K562 (cell line): ENCODE data around the gene XRCC2. TPM values are rescaled to one million over a fixed set of nuclear protein-coding genes. Genes with fewer than 3 reads are reported as not detected.

Source experiments
- AFF1 ChIP-seq, 2 experiments: fragments of 450-650 bp; IDR thresholded peaks; 2 replicates each; pipeline ENCODE4 v1.6.1; 2018; ENCODE audit warnings: mild to moderate bottlenecking in 2 of 2, low read depth in 1 of 2; ENCODE audit not compliant: partially characterized antibody in 2 of 2
- ARNT ChIP-seq, 2 experiments: fragments of 450-650 bp; IDR thresholded peaks; 2 replicates each; pipeline ENCODE4 v1.6.1; 2016; ENCODE audit warnings: mild to moderate bottlenecking in 1 of 2
- CXXC5 ChIP-seq: fragments of 250-450 bp; sonication (Bioruptor Pico); IDR thresholded peaks from 2 replicates; pipeline ENCODE4 v1.8.0; 2022; ENCODE audit warnings: inconsistent platforms, mild to moderate bottlenecking, moderate library complexity
- ELF4 ChIP-seq: fragments of 450-650 bp; formaldehyde crosslinking; IDR thresholded peaks from 2 replicates; pipeline ENCODE4 v1.4.0; 2022; ENCODE audit warnings: missing genetic modification characterization
- HMG20A ChIP-seq: fragments of 450-650 bp; formaldehyde crosslinking; conservative IDR thresholded peaks from 2 replicates; pipeline ENCODE4 v1.4.0; 2020; ENCODE audit warnings: mild to moderate bottlenecking, mixed read lengths
- PREB ChIP-seq: sonication (generic); formaldehyde crosslinking; IDR thresholded peaks from 2 replicates; pipeline ENCODE4 v1.8.1; 2023; ENCODE audit warnings: mild to moderate bottlenecking, missing genetic modification reagents
- RBM39 ChIP-seq: fragments of 200-400 bp; formaldehyde crosslinking; optimal IDR thresholded peaks from 2 replicates; pipeline ENCODE3; 2018; ENCODE audit warnings: low read depth, low read length
- SRSF3 ChIP-seq: fragments of 200-400 bp; formaldehyde crosslinking; IDR thresholded peaks from 2 replicates; pipeline ENCODE4 v1.6.1; 2016; ENCODE audit warnings: mild to moderate bottlenecking, low read length, moderate library complexity; ENCODE audit not compliant: insufficient read depth
- TCF7 ChIP-seq: sonication (generic); IDR thresholded peaks from 2 replicates; pipeline ENCODE4 v1.6.1; 2016; ENCODE audit warnings: antibody characterized with exemption, borderline replicate concordance
- ZNF224 ChIP-seq: sonication (generic); formaldehyde crosslinking; IDR thresholded peaks from 2 replicates; pipeline ENCODE4 v1.8.0; 2022; ENCODE audit warnings: mild to moderate bottlenecking, missing genetic modification reagents
- polyA plus RNA-seq, 8 experiments: library from polyadenylated mRNA; depleted of rRNA in 4 of 8; stranded (reverse) in 5 of 8; unstranded in 3 of 8; fragments of >200 nt; fragmentation: Nextera tagmentation in 2 of 8; fragmentation: Illumina TruSeq in 1 of 8; extraction: Ambion mirVana in 2 of 8; extraction: Trizol in 1 of 8; gene quantifications; 2 replicates each; pipeline versions ENCODE4 v1.2.1 to v1.2.3, GENCODE V29; 2011 to 2014; ENCODE audit warnings: inconsistent platforms in 1 of 8, missing spikeins in 1 of 8
- total RNA-seq, 7 experiments: library from RNA; depleted of rRNA in 6 of 7; stranded (reverse); fragments of >200 nt in 6 of 7; fragmentation: Illumina TruSeq in 2 of 7; extraction: Trizol in 2 of 7; gene quantifications; 2 replicates each; pipeline versions ENCODE4 v1.2.1 to v1.2.3, GENCODE V29; 2011 to 2021; ENCODE audit warnings: low replicate concordance in 1 of 7
- TF ChIP-seq, protein P1 (sequence below): fragments of 250-450 bp; sonication (Bioruptor Pico); IDR thresholded peaks from 2 replicates; pipeline ENCODE4 v1.4.0; 2020; ENCODE audit warnings: mild to moderate bottlenecking
- TF ChIP-seq, protein P2 (sequence below): fragments of 250-450 bp; sonication (Bioruptor Pico); IDR thresholded peaks from 2 replicates; pipeline ENCODE4 v1.6.1; 2021; ENCODE audit warnings: mild to moderate bottlenecking
- TF ChIP-seq, protein P3 (sequence below): fragments of 250-450 bp; sonication (Bioruptor Pico); IDR thresholded peaks from 2 replicates; pipeline ENCODE4 v1.8.0; 2021; ENCODE audit warnings: mild to moderate bottlenecking, moderate library complexity
- TF ChIP-seq, protein P4 (sequence below): fragments of 250-450 bp; sonication (Bioruptor Pico); IDR thresholded peaks from 2 replicates; pipeline ENCODE4 v1.4.0; 2020

The XRCC2 gene
- total and polyA plus RNA-seq, 9 of the 15 experiments (the other 6 are each of a cell fraction or from before 2014, with no cell fraction given), result 16.2 to 58.0 (median 39.8) TPM

GRCh38 chr7:152674860-152675758, 832 bp downstream of the XRCC2 start (continued):
- TF ChIP-seq, protein P1, sequence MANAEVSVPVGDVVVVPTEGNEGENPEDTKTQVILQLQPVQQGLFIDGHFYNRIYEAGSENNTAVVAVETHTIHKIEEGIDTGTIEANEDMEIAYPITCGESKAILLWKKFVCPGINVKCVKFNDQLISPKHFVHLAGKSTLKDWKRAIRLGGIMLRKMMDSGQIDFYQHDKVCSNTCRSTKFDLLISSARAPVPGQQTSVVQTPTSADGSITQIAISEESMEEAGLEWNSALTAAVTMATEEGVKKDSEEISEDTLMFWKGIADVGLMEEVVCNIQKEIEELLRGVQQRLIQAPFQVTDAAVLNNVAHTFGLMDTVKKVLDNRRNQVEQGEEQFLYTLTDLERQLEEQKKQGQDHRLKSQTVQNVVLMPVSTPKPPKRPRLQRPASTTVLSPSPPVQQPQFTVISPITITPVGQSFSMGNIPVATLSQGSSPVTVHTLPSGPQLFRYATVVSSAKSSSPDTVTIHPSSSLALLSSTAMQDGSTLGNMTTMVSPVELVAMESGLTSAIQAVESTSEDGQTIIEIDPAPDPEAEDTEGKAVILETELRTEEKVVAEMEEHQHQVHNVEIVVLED (CRISPR knock-in tag), result no peak
- TF ChIP-seq SRSF3 (no peak), ELF4 (no peak), RBM39 (peak; percentile 34), ARNT (IDR thresholded peaks at IDR 0.05) (no peak), ZNF224 (no peak), CXXC5 (CRISPR knock-in tag) (no peak), TCF7 (no peak), AFF1 (IDR thresholded peaks at IDR 0.05; ENCODE audit: low read depth in 1 of 2, partially characterized antibody in 2 of 2) (peak in 1 of 2 experiments; percentile 15), PREB (CRISPR knock-in tag) (0 out of 2 replicates have a peak, but pooled peaks have one; percentile 34), HMG20A (CRISPR knock-in tag) (no peak)
- TF ChIP-seq, protein P2, sequence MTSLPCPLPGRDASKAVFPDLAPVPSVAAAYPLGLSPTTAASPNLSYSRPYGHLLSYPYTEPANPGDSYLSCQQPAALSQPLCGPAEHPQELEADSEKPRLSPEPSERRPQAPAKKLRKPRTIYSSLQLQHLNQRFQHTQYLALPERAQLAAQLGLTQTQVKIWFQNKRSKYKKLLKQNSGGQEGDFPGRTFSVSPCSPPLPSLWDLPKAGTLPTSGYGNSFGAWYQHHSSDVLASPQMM (CRISPR knock-in tag), result no peak
- TF ChIP-seq, protein P3, sequence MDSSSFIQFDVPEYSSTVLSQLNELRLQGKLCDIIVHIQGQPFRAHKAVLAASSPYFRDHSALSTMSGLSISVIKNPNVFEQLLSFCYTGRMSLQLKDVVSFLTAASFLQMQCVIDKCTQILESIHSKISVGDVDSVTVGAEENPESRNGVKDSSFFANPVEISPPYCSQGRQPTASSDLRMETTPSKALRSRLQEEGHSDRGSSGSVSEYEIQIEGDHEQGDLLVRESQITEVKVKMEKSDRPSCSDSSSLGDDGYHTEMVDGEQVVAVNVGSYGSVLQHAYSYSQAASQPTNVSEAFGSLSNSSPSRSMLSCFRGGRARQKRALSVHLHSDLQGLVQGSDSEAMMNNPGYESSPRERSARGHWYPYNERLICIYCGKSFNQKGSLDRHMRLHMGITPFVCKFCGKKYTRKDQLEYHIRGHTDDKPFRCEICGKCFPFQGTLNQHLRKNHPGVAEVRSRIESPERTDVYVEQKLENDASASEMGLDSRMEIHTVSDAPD, result no peak
- TF ChIP-seq, protein P4, sequence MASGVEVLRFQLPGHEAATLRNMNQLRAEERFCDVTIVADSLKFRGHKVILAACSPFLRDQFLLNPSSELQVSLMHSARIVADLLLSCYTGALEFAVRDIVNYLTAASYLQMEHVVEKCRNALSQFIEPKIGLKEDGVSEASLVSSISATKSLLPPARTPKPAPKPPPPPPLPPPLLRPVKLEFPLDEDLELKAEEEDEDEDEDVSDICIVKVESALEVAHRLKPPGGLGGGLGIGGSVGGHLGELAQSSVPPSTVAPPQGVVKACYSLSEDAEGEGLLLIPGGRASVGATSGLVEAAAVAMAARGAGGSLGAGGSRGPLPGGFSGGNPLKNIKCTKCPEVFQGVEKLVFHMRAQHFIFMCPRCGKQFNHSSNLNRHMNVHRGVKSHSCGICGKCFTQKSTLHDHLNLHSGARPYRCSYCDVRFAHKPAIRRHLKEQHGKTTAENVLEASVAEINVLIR, result no peak
